Stimulated activated CD4-positive, alpha-beta T cell treated with anti-CD3 and anti-CD28 coated beads, Interleukin-12 subunit alpha, Interleukin-12 subunit beta, amount 100 ng/mL, for 48 hours (primary cell): Measurements from ENCODE around the gene L3MBTL3.

ENCODE experiments used
- DNase-seq, 3 donors: peaks; one replicate each; pipeline ENCODE4 v3.0.0-alpha.2; 2020; ENCODE audit warnings: low read depth in 2 of 3, low spot score in 1 of 3

The L3MBTL3 gene

GRCh38 chr6:130176378-130176777 is 158.0 kb downstream of the L3MBTL3 start:
- DNase-seq = no peak

GRCh38 chr6:130178692-130179091 is 160.3 kb downstream of the L3MBTL3 start:
- DNase-seq = no peak

GRCh38 chr6:130182466-130182865 is 164.1 kb downstream of the L3MBTL3 start:
- DNase-seq = no peak

GRCh38 chr6:130183271-130184222 is 165.2 kb downstream of the L3MBTL3 start:
- DNase-seq = no peak

GRCh38 chr6:130185658-130186057 is 167.3 kb downstream of the L3MBTL3 start:
- no peak for DNase-seq

- DNase-seq = no peak
Measured at GRCh38 chr6:130187335-130188206, 169.2 kb downstream of the L3MBTL3 start.

GRCh38 chr6:130188207-130188899 is 170.0 kb downstream of the L3MBTL3 start:
- DNase-seq = no peak

GRCh38 chr6:130189531-130190397 is 171.4 kb downstream of the L3MBTL3 start:
- no peak for DNase-seq
